Stimulated activated CD4-positive, alpha-beta T cell treated with anti-CD3 and anti-CD28 coated beads, Interleukin-1b, Interleukin-23, amount 100 ng/mL, for 1 hour (primary cell): ENCODE measurements around the gene PRKD2.
A peak's percentile ranks its signal among the peaks of the same experiment; 100 is the strongest.
"Not testable (repeated sequence)": the region's sequence is repeated elsewhere in the genome, so short reads cannot be mapped to it uniquely, and the experiment has no call there.

Experiments
- DNase-seq, 2 donors: peaks; one replicate each; pipeline ENCODE4 v3.0.0-alpha.2; 2020; ENCODE audit warnings: low read depth in 2 of 2

PRKD2 gene

DNA sequence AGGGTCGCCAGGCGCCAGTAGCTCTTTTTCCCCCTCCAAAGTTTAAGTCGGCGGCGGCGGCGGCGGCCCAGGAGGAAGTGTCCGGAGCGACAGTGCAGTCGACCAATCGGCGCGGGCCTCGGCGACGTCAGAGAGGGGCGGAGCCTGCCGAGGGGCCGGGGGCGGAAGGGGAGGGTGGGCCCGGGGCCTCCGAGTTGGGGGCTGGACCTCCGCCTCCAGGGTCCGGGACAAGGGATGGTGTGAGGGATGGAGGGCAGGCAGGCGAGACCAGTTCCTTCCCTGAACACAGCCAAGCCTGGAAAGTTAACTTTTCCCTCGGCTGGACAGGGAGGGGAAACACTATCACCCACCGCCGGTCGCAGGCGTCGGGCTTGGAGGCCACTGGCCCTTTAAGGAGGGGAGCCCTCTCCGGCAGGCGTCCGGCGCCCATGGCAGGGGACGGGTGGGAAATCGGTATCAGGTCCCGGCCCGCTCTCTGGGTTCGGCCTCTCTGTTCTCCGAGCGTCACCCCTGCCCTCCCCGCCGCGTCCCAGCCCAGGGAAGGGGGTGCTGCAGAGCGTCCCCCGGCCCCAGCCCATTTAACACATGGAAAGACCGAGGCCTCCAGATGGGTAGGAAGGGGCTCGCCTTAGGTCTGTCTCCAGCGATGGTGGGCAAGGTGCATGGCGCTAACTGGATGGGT, at the start of gene PRKD2:
TSS of gene PRKD2 (minus strand) at position 81 of the 682 bp plus-strand sequence. CDS start 744 bp downstream, outside the sequence.
- DNase-seq, result peak; percentile 65 to 88

- DNase-seq, result no peak
Measured at GRCh38 chr19:46764817-46765291, 47.9 kb upstream of the PRKD2 start.

DNA sequence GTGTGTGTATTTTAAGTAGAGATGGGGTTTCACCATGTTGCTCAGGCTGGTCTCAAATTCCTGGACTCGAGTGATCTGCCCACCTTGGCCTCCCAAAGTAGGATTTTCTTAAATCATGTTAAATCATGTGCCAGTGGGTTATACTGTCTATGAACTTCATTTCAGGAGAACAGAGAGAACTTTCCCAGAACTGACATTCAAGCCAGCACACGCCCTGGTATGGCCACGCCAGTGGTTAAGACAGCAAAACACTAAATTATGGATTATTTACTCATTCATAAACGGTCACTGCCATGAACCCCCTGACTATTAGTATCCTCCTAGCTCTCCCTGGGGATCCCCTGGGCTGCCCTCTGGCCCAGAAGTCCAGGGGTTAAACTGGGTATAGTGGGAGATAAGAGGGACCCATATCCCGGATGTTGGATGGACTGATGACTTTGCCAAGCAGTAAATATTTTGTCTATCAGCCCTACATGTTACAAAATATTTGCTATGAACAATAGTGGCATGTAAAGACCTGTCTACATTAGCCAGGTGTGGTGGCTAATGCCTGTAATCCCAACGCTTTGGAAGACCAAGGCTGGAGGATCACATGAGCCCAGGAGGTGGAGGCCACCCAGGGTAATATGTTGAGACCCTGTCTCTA, 45.5 kb upstream of the PRKD2 start:
- DNase-seq, result no peak

- no peak for DNase-seq
Measured at GRCh38 chr19:46761418-46761831, 44.5 kb upstream of the PRKD2 start.

GRCh38 chr19:46760897-46761296, 44.0 kb upstream of the PRKD2 start:
- DNase-seq, result not testable (repeated sequence)

GRCh38 chr19:46760363-46760762, 43.4 kb upstream of the PRKD2 start:
- DNase-seq, result no peak

DNA sequence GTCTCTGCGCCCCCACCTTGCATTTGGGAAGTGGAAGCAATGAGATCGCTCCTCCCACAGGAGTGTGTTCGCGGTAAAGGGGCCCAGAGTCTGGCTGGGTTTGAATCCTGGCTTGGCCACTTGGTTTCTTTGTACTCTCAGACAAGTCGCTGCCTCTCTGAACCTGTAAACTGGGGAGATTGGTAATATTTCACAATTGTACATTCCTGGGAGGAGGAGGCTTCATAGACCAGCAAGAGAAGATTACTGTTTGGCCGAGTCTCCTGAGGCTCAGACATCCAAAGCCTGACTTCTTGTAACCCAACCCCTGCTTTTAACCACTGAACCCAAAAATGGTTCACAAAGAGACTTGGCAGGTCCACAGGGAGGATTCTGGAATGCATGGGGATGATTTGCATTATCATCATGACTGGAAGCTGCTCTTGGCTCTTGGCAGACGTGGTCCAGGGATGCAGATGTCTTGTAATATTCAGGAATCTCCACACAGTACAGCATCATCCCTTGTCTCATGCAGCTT, 43.0 kb upstream of the PRKD2 start:
- DNase-seq, result no peak

DNA sequence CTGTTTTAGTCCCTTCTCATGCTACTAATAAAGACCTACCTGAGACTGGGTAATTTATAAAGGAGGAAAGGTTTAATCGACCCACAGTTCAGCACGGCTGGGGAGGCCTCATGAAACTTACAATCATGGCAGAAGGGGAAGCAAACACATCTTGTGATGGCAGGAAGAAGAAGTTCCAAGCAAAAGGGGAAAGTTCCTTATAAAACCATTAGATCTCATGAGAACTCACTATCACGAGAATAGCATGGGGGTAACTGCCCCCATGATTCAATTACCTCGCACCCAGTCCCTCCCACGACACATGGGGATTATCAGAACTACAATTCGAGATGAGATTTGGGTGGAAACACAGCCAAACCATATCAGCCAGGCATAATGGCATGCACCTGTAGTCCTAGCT, 42.3 kb upstream of the PRKD2 start:
- no peak for DNase-seq

- DNase-seq, result no peak
Measured at GRCh38 chr19:46756544-46756888, 39.6 kb upstream of the PRKD2 start.

DNA sequence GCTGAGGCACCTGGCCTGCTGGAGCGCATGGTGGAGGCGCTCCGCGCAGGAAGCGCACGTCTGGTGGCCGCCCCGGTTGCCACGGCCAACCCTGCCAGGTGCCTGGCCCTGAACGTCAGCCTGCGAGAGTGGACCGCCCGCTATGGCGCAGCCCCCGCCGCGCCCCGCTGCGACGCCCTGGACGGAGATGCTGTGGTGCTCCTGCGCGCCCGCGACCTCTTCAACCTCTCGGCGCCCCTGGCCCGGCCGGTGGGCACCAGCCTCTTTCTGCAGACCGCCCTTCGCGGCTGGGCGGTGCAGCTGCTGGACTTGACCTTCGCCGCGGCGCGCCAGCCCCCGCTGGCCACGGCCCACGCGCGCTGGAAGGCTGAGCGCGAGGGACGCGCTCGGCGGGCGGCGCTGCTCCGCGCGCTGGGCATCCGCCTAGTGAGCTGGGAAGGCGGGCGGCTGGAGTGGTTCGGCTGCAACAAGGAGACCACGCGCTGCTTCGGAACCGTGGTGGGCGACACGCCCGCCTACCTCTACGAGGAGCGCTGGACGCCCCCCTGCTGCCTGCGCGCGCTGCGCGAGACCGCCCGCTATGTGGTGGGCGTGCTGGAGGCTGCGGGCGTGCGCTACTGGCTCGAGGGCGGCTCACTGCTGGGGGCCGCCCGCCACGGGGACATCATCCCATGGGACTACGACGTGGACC, 39.1 kb upstream of the PRKD2 start:
- no peak for DNase-seq

DNA sequence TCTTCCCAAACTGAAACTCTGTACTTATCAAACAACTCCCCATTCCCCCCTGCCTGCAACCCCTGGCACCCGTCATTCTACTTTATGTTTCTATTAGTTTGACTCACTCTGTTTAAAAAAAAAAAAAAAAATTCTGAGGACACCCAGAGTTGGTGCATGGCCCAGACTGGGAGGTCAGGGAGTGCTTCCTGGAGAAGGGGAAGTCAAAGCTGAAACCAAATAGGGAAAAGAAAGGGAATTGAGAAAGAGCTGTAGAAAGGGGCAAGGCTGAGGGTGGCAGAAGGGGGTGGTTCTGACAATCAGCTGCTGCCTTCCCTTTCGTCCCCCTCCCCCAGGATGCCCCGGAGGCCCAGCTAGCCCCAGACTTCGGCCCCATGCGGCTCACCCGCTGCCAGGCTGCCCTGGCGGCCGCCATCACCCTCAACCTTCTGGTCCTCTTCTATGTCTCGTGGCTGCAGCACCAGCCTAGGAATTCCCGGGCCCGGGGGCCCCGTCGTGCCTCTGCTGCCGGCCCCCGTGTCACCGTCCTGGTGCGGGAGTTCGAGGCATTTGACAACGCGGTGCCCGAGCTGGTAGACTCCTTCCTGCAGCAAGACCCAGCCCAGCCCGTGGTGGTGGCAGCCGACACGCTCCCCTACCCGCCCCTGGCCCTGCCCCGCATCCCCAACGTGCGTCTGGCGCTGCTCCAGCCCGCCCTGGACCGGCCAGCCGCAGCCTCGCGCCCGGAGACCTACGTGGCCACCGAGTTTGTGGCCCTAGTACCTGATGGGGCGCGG, 38.4 kb upstream of the PRKD2 start:
- no peak for DNase-seq

DNA sequence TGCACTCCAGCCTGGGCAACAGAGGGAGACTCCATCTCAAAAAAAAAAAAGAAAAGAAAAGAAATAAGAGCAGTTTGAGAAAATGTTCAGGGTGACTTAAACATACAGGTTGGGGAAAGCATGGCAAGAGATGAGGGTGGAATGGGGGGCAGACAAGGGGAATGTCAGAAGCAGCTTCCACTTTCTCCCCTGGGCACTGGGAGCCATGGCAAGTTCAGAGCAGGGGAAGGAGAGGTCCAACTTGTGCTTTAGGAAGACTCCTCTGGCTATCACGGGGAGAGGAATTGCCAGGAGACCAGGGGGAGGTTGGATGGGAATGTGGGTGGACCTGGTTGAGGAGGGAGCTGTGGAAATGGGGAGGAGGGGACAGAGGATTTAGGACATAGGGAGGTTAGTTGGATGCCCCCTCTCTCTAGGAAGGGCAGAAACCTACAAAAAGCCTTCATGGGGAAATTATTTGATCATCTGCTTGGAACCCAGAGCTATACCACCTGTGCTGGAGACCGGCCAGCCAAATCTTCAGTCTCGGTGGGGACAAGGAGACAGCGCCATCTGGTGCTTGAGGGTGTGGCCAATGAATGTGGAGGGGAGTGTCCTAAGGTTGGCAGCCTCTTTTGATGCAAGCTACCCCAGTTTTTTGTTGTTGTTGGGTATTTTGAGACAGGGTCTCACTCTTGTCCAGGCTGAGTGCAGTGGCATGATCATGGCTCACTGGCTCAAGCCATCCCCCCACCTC, 36.7 kb upstream of the PRKD2 start:
- DNase-seq, result peak; percentile 25 to 39

GRCh38 chr19:46748325-46749109, 31.6 kb upstream of the PRKD2 start:
- DNase-seq, result peak; percentile 43 to 71

- DNase-seq, result peak in 1 of 2 donors; percentile 30
Measured at GRCh38 chr19:46746281-46747057, 29.6 kb upstream of the PRKD2 start, which contains the start of gene STRN4. STRN4 (minus strand) TSS chr19:46746450; CDS start chr19:46746430, 20 bp downstream.

DNA sequence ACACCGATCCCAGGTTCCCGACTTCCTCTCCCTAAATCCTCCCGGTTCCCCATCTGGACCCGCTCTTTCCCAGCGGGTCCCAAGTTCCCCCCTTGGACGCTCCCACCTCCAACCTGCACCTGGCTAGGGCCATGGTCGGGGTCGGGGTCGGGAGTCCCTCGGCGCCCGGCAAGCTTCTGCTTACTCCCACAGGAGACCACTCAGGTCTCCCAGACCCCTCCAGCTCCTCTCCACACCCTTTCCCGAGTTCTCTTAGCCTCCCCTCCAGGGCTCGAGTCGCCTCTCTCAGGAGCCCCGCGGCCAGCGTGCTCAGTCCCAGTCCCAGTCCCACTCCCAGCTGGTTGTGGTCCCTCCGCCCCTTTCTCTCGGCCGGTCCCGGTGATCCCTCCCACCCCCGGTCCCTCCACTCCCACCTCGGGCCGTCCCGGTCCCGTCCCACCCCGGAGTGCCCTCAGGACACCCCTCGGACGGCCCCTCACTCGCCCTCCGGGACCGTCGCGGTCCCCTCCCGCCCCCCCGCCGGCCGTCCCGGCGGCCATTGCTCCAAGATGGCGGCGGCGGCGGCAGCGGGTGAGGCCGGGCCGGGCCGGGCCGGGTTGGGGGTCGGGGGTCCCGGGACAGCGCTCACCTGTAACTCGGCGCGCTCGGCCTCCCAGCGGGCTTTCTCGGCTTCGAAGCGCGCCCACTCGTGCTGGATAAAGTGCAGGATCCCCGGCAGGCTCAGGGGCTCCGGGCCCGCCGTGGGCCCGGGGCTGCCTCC, 28.8 kb upstream of the PRKD2 start, which contains the start of gene FKRP:
TSS of gene FKRP (plus strand) at position 537 of the 760 bp plus-strand sequence. CDS start 9,394 bp downstream, outside the sequence.
- no peak for DNase-seq

DNA sequence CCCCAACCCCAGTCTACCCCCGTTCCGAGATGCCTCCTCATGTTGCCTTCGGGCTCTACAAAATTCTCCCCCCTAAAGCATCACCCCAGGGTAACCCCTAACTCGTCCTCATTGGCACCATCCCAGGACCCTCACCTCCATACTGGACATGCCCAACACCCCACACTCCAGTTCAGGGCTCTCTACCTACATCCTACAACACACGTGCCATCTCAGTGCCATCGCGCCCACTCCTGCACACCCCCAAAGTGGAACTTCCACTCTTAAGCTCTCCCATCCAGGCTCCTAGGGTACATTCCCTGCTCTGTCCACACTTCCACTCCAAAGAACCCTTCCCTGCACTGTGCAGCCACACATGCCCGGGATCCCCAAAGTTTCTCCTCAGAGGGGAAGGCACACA, 28.1 kb upstream of the PRKD2 start:
- no peak for DNase-seq

GRCh38 chr19:46744005-46744691, 27.2 kb upstream of the PRKD2 start:
- DNase-seq, result no peak

- no peak for DNase-seq
Measured at GRCh38 chr19:46742926-46743480, 26.1 kb upstream of the PRKD2 start.
